H1 (cell line): Measurements from ENCODE around the gene ASAP2. TPM values are rescaled to one million over a fixed set of nuclear protein-coding genes. Genes with fewer than 3 reads are reported as not detected.
"Not testable (repeated sequence)": the region's sequence is repeated elsewhere in the genome, so short reads cannot be mapped to it uniquely, and the experiment has no call there.

Experiments used
- CTCF ChIA-PET: fragments of 300-600 bp; sonication (Branson Sonifier 250); formaldehyde crosslinking; loops from one replicate; lab custom pipeline; 2021; ENCODE audit not compliant: partially characterized antibody; lab: Charles Lee
- POLR2A ChIA-PET: fragments of 300-600 bp; sonication (Branson Sonifier 250); formaldehyde crosslinking; loops from one replicate; lab custom pipeline; 2021; ENCODE audit warnings: inconsistent platforms; ENCODE audit not compliant: partially characterized antibody; lab: Charles Lee
- DNase-seq, 2 experiments: peaks; one replicate each; pipeline versions ENCODE4 v3.0.0 to v3.0.0-alpha.2; 2010 to 2022; ENCODE audit warnings: low spot score in 2 of 2, low read depth in 1 of 2, mixed read lengths in 1 of 2
- FAIRE-seq: peaks from 2 replicates; lab custom pipeline; 2011; peaks lifted over from hg19 to GRCh38; lab: Jason Lieb, UNC
- H2AFZ ChIP-seq: 2 replicates; pipeline ENCODE4 v1.8.1; 2012; ENCODE audit warnings: low read length, inconsistent platforms
- H2AK5ac ChIP-seq: 2 replicates; pipeline ENCODE4 v1.6.1; 2013; ENCODE audit warnings: low read depth, low read length
- H2BK120ac ChIP-seq: replicated peaks from 2 replicates; pipeline ENCODE3; 2013; ENCODE audit warnings: low read depth, low read length, inconsistent platforms
- H2BK12ac ChIP-seq: 2 replicates; pipeline ENCODE4 v1.6.1; 2013; ENCODE audit warnings: low read depth, low read length
- H2BK15ac ChIP-seq: 2 replicates; pipeline ENCODE4 v1.6.1; 2013; ENCODE audit warnings: low read length
- H2BK20ac ChIP-seq: 2 replicates; pipeline ENCODE4 v1.6.1; 2013; ENCODE audit warnings: low read length
- H2BK5ac ChIP-seq: 2 replicates; pipeline ENCODE4 v1.6.1; 2013; ENCODE audit warnings: low read depth, low read length
- H3K14ac ChIP-seq: 2 replicates; pipeline ENCODE4 v1.6.1; 2013; ENCODE audit warnings: inconsistent platforms; ENCODE audit not compliant: insufficient read length
- H3K18ac ChIP-seq: 2 replicates; pipeline ENCODE4 v1.6.1; 2013; ENCODE audit warnings: low read length; ENCODE audit errors: extremely low read depth
- H3K23ac ChIP-seq: 2 replicates; pipeline ENCODE4 v1.6.1; 2013; ENCODE audit warnings: inconsistent platforms; ENCODE audit not compliant: insufficient read length
- H3K23me2 ChIP-seq: 2 replicates; pipeline ENCODE4 v1.6.1; 2013; ENCODE audit warnings: low read depth, low read length
- H3K27ac ChIP-seq: 2 replicates; pipeline ENCODE4 v1.6.1; 2011; ENCODE audit warnings: low read depth, low read length, inconsistent platforms
- H3K27me3 ChIP-seq, 4 experiments: replicated peaks in 1 of 4; 1 replicate in 1 of 4; 2 replicates in 3 of 4; pipeline versions ENCODE4 v1.6.1 to v1.8.1; 2011 to 2013; ENCODE audit warnings: low read length in 3 of 4, mild to moderate bottlenecking in 3 of 4, inconsistent platforms in 2 of 4, mixed read lengths in 2 of 4, moderate library complexity in 1 of 4; ENCODE audit not compliant: control insufficient read depth in 3 of 4, insufficient read depth in 3 of 4; ENCODE audit errors: extremely low read depth in 1 of 4
- H3K36me3 ChIP-seq, 4 experiments: 2 replicates each; pipeline versions ENCODE4 v1.6.1 to v1.8.1; 2011 to 2013; ENCODE audit warnings: mild to moderate bottlenecking in 4 of 4, low read length in 3 of 4, moderate library complexity in 2 of 4, control low read depth in 1 of 4, inconsistent platforms in 1 of 4; ENCODE audit not compliant: insufficient read depth in 4 of 4, control insufficient read depth in 2 of 4
- H3K4ac ChIP-seq: replicated peaks from 2 replicates; pipeline ENCODE3; 2013; ENCODE audit warnings: low read length, low read depth, mixed read lengths, inconsistent platforms; ENCODE audit not compliant: insufficient read length
- H3K4me1 ChIP-seq, 4 experiments: replicated peaks in 1 of 4; 1 replicate in 1 of 4; 2 replicates in 3 of 4; pipeline versions ENCODE4 v1.6.1 to v1.8.1; 2011 to 2013; ENCODE audit warnings: low read length in 3 of 4, inconsistent platforms in 2 of 4, mixed read lengths in 1 of 4; ENCODE audit not compliant: insufficient read depth in 4 of 4, control insufficient read depth in 3 of 4
- H3K4me2 ChIP-seq, 2 experiments: 2 replicates each; pipeline versions ENCODE4 v1.6.1 to v1.8.1; 2011 to 2013; ENCODE audit warnings: low read depth in 2 of 2, low read length in 2 of 2, control low read depth in 1 of 2, inconsistent platforms in 1 of 2, mild to moderate bottlenecking in 1 of 2; ENCODE audit not compliant: insufficient read depth in 1 of 2
- H3K4me3 ChIP-seq, 4 experiments: fragments of 200-600, 300-600 bp in 1 of 4; sonication (generic), shearing (Covaris generic), sonication (Bioruptor Twin) in 1 of 4; 2 replicates each; pipeline versions ENCODE4 v1.5.1 to v1.8.1; 2011 to 2016; ENCODE audit warnings: low read length in 4 of 4, low read depth in 3 of 4, control low read depth in 2 of 4, inconsistent platforms in 2 of 4, mild to moderate bottlenecking in 2 of 4, mixed read lengths in 1 of 4, moderate library complexity in 1 of 4; ENCODE audit not compliant: insufficient read depth in 2 of 4; ENCODE audit errors: extremely low read depth in 1 of 4
- H3K56ac ChIP-seq: replicated peaks from 2 replicates; pipeline ENCODE3; 2013; ENCODE audit warnings: low read depth, mild to moderate bottlenecking, mixed read lengths, low read length, inconsistent platforms; ENCODE audit not compliant: insufficient read length
- H3K79me1 ChIP-seq: 2 replicates; pipeline ENCODE4 v1.6.1; 2013; ENCODE audit warnings: low read depth, low read length, control low read depth
- H3K79me2 ChIP-seq, 2 experiments: 2 replicates each; pipeline versions ENCODE4 v1.6.1 to v1.8.1; 2012 to 2013; ENCODE audit warnings: low read length in 2 of 2, mild to moderate bottlenecking in 2 of 2, inconsistent platforms in 1 of 2; ENCODE audit not compliant: insufficient read depth in 2 of 2, control insufficient read depth in 1 of 2
- H3K9ac ChIP-seq, 4 experiments: replicated peaks in 1 of 4; 1 replicate in 1 of 4; 2 replicates in 3 of 4; pipeline versions ENCODE4 v1.6.1 to v1.8.1; 2011 to 2013; ENCODE audit warnings: low read depth in 3 of 4, low read length in 3 of 4, control low read depth in 2 of 4, mild to moderate bottlenecking in 2 of 4, moderate library complexity in 2 of 4, inconsistent platforms in 1 of 4; ENCODE audit errors: extremely low read depth in 1 of 4
- H3K9me3 ChIP-seq, 2 experiments: 2 replicates each; pipeline versions ENCODE4 v1.6.1 to v1.8.1; 2012 to 2013; ENCODE audit warnings: mild to moderate bottlenecking in 2 of 2, moderate library complexity in 2 of 2, control low read depth in 1 of 2, inconsistent platforms in 1 of 2, low read depth in 1 of 2, low read length in 1 of 2, mixed read lengths in 1 of 2; ENCODE audit not compliant: insufficient read depth in 2 of 2
- H4K20me1 ChIP-seq, 2 experiments: replicated peaks in 1 of 2; 2 replicates each; pipeline versions ENCODE3 to v1.8.1; 2011 to 2013; ENCODE audit warnings: inconsistent platforms in 2 of 2, low read length in 2 of 2, mild to moderate bottlenecking in 1 of 2; ENCODE audit not compliant: insufficient read depth in 2 of 2, control insufficient read depth in 1 of 2
- H4K5ac ChIP-seq: 2 replicates; pipeline ENCODE4 v1.6.1; 2013; ENCODE audit warnings: low read length, low read depth, mixed read lengths, inconsistent platforms; ENCODE audit not compliant: insufficient read length
- H4K8ac ChIP-seq: 2 replicates; pipeline ENCODE4 v1.8.0; 2013; ENCODE audit warnings: mild to moderate bottlenecking, moderate library complexity, low read length, inconsistent platforms; ENCODE audit not compliant: insufficient read depth; ENCODE audit errors: extremely low read depth
- H4K91ac ChIP-seq: replicated peaks from 2 replicates; pipeline ENCODE3; 2013; ENCODE audit warnings: low read length, mixed read lengths, inconsistent platforms; ENCODE audit not compliant: insufficient read length
- WGBS, 2 experiments: shearing (Covaris generic) in 1 of 2; methylation state at CpG; one replicate each; pipeline versions ENCODE4 v1.1.6 to v1.1.7; 2013 to 2015; ENCODE audit warnings: low lambda C conversion rate in 2 of 2, mixed read lengths in 2 of 2, inconsistent platforms in 1 of 2, low coverage in 1 of 2, missing lambda C conversion rate in 1 of 2; ENCODE audit not compliant: insufficient replicate concordance in 2 of 2, insufficient coverage in 1 of 2, insufficient read length in 1 of 2; ENCODE audit errors: extremely low coverage in 1 of 2, missing lambda C conversion rate in 1 of 2; 5-methylcytosine and 5-hydroxymethylcytosine counted together
- polyA plus RNA-seq, 7 experiments: library from polyadenylated mRNA; depleted of rRNA in 3 of 7; stranded (reverse) in 5 of 7; unstranded in 2 of 7; fragments of >200 nt in 5 of 7; fragments of 200-250 nt in 2 of 7; gene quantifications; 1 replicate in 5 of 7; 2 replicates in 1 of 7; 4 replicates in 1 of 7; pipeline versions ENCODE4 v1.2.1 to v1.2.3, GENCODE V29; 2011 to 2013; ENCODE audit warnings: missing spikeins in 2 of 7, mixed read lengths in 2 of 7
- total RNA-seq: library from RNA; stranded (reverse); fragmentation: NEBNext Ultra II Directional; extraction: Animal tissue kit (Norgen Biotek cat#: 25700); gene quantifications from 2 replicates; pipeline ENCODE4 v1.2.1, GENCODE V29; 2021

ASAP2 gene
- total and polyA plus RNA-seq, 2 of the 8 experiments (the other 6 are each of a cell fraction or from before 2014, with no cell fraction given): 10.2 to 18.7 TPM

- not testable (repeated sequence) for H3K36me3 ChIP-seq
Measured at GRCh38 chr2:9216143-9216542, 9.5 kb downstream of the ASAP2 start.

More at GRCh38 chr2:9216143-9216542, 9.5 kb downstream of the ASAP2 start:
- not testable (repeated sequence) for FAIRE-seq, H4K91ac ChIP-seq, H4K8ac ChIP-seq, H2BK15ac ChIP-seq, H2BK5ac ChIP-seq, H3K4me2 ChIP-seq, H3K14ac ChIP-seq, H3K4ac ChIP-seq, H3K9ac ChIP-seq, H3K56ac ChIP-seq, H3K23ac ChIP-seq, H2BK20ac ChIP-seq, H3K27ac ChIP-seq, H2BK120ac ChIP-seq, H3K4me1 ChIP-seq, H3K4me3 ChIP-seq, H4K5ac ChIP-seq, H2AFZ ChIP-seq, H3K9me3 ChIP-seq, H3K23me2 ChIP-seq, H2AK5ac ChIP-seq, DNase-seq, H3K18ac ChIP-seq, H2BK12ac ChIP-seq
- Histone ChIP-seq H3K27me3 (peaks cover 0 to 13% (median 10%) of the 10 kb centered on the region in 4 experiments; a peak in 5 of 7 replicates), H3K79me2 (peaks cover 0 to 55% of the 10 kb centered on the region in 2 experiments; a peak in 3 of 4 replicates), H4K20me1 (peaks cover 31 to 34% of the 10 kb centered on the region in 2 experiments), H3K79me1 (peaks cover 15% of the 10 kb centered on the region)
- POLR2A ChIA-PET: interaction anchor here (0.8 to 1.3 kb wide), 2 partner anchors 8 to 11 kb away, joined by 3 to 4 read pairs; no protein-coding TSS in a partner anchor
- CTCF ChIA-PET: interaction anchor here (0.9 to 1.2 kb wide), 4 partner anchors 11 to 78 kb away, joined by 3 to 4 read pairs (median 4); no protein-coding TSS in a partner anchor
- 100% methylated on average over 1 of the region's 2 CpGs; no CpG with 5 or more reads in 1 of the 2 experiments for WGBS, 2 experiments
